Islet of Langerhans (tissue), 1 donor: ENCODE measurements around the gene GPR183.

Experiments used
- FAIRE-seq: peaks from one replicate; lab custom pipeline; 2011; peaks lifted over from hg19 to GRCh38; lab: Jason Lieb, UNC

The GPR183 gene

DNA sequence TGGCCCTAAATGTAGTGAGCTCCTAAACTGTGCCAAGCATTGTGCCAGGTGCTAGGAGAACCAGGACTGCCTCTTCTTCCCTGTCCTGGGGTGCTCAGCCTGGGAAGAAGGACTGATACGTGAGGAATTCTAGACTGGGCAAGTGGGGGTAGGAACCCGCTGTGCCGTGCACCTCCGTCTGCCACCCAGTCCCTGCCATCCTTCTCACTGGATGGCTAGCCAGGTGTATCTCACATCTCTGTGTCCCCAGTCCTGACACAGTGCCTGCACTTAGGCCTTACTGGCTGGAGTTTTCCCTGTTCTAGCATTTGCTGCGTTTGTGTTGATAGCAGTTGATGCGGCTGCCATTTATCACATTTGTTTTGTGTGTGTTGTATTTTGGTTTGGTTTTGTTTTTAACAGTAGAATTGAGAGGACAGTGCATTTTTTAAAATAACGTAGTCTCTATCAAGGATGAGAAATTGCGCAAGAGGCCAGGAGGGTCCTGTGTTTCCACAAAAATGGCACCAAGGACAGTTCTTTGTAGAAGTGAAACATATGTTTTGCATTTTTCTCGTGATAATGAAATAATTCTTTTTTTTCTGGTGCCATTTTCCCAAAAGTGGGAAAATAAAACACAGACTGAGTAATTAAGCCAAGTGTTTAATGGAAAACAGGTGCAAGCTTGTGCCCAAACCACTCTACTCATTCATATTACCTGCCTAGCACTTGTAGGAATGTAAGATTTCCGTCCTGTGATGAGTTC lies 4.7 kb upstream of the GPR183 start:
- FAIRE-seq = no peak

DNA sequence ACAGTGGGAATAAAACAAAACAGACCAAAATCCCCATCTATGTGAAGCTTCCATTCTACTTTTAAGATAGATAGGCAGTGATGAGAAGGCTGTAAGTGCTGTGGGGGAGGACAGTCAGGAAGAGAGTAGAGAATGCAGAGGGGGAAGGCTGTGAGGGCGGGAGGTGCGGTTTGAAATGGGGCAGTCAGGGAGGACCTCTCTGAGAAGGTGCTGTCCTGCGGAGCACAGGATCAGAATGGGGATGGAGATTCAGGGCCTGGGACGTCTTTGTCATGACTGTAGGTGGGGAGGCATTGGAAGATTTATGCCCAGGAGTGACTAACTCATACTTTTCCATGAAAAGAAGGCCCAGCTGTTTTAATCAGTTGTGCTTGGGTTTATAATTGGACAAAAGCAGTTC lies 3.9 kb upstream of the GPR183 start:
- no peak for FAIRE-seq

DNA sequence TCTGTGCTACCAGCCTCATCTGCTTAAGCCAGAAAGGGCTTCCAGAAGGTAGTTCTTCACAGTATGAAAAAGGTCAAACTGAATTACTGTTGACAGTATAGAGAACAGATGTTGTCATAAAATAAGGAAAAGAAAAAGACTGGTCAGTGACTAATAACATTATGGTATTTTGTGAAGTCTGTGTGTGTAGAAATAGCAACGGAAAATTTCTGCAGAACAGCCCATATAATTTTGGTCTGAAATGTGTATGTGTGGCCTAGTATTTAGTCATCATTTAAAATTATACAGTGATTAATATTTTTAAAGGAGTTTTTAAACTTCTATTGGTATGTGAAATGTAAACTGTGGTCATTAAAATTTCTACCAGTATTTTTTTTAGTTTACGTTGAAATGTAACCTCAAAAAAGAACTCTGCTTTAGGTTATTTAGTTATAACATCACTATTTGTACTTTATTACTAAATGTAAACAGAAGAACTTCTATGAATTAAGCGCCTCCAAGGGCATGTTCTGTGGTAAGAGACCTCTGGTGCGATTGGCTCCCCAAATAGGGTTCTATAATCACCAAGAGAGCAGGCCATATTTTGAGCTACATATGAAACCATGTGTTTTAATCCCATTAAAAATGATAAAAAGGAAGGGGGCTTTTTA lies 3.3 kb upstream of the GPR183 start:
- FAIRE-seq = no peak

DNA sequence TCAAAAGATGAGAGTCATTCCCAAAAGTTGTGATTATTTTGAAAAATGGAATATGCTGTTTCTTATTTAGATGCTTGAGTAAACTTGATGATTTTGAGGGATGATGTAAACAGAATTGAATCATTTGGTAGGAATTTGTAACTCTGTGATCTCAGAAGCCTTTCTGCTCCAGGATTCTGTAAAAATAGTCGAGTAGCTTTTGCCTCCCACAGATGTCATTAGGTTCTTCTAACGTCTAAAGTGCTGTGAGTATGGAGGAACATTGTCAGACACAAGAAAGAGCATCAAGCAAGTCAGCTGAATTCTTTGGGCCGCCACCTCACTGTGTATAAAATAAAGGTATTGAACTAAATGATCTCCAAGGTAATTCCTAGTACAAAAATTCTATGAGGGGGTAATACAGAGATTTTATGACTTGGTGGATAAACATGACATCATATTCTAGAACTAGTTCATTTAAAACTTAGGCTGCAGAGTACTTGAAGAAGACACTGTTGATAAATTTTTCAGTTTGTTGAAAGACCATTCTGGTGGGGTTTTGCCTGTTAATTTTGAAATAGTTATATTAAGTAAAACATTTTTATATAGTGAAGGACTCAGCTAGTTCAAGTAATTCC lies 1.4 kb upstream of the GPR183 start:
- no peak for FAIRE-seq

DNA sequence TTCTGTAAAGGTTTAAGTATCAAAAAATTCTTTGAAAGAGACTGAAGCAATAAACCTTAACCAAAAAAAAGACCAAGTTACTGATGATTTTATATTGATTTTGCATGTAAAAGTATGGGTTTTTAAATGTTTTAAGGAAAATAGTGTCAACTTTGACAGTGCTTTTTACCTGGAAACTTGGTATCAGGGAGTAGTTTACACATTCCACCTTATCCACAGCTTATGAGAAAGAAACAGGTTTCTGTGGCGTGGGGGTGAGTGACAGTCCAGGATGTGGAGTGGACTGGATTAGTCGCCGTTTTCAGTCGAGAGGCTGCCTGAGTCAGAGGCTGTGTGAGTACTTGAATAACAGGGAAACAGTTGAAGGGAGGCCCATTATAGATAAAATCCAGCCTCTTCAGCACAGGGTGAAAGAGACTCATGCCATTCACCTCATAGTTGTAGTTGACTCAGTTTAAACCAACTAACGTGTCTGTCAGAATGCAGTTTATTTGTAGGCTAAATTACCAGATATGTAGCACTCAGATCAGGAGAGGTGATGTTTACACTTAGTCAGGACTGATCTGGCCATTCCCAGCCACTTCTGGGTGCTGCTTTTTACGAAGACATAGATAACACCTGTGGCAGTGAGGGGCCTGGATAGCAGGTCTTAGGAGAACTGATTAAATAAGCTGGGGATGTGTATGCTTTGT lies 595 bp upstream of the GPR183 start:
- no peak for FAIRE-seq

DNA sequence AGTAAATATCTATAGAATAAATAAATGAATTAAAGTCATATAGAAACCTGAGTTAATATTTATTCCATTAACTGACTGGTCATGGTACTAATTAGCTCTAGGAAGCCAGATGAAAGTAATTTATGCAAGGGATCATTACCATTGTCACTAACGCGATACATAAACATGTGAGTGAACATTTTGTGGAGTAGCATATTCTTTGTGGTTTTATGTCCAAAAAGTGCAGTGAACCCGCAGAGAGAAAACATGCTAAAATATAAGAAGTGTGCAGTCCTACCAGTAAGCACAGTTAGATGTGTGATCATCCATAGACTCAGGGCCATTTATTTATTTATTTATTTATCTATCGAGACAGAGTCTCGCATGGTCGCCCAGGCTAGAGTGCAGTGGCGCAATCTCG lies 1.6 kb downstream of the GPR183 start:
- FAIRE-seq = no peak

DNA sequence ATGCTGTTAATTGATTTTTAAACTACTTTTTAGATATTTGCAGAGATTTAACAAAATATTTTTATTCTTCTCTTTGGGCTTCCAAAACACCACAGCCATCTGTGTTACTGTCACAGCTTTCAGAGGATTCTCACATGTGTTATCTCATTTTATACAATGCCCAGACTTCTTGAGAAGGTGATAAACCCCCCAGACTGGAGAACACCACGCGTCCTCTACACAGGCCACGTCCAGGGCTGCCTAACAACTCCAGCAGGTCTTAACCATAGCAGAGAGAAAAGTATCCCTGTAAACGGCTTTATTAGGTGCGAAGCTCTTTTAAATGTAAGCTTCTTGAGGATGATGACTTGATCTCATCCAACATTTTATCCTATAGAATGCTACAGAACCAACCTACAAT lies 2.0 kb downstream of the GPR183 start:
- no peak for FAIRE-seq

DNA sequence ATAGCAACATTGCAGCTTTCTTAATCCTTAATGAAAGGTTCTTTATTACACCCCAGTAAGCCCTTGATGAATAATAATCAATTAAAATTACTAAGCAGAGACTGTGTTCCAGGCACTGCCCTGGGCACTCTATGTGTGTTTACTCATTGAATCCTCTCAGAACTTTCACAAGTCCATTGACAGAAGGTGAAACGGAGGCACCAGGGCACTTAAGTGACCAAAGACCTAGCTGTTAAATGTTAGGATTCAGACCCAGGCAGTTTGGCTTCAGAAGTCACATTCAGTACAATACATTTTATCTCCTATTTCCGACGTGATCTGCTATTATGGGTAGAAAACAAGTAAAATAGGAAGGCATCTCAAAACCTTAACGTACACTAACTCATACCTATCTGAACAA lies 2.7 kb downstream of the GPR183 start:
- FAIRE-seq = no peak

DNA sequence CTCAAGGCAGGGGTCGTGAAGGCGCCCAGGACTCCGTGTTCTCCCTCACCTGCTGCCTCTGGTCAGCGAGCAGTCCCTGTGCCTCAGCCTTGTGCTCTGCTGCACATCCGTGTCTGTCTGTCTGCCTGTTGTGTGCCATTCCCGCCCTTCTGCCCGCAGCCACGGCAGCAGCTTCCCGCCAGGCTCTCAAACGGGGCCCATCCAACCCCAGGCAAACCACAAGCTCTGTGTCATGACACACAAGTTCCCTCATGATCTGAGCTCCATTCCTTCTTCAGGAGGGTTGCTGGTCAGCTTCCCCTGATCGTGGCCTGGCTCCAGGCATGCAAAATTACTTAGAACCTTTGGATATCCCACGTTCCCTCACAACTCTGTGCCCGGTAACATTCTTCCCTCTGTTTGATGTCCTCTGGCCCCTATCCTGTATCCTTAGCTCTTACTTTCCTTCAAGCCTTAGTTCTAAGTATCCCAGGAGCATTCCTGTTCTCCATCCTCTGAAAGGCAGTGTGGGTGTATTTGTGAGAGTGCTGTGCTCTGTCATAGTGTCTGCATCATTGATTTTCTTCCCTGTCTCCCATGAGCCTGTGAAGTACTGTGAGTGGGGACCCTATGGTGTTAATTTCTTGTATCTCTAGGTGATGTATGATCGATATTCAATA lies 3.2 kb downstream of the GPR183 start:
- FAIRE-seq = no peak

DNA sequence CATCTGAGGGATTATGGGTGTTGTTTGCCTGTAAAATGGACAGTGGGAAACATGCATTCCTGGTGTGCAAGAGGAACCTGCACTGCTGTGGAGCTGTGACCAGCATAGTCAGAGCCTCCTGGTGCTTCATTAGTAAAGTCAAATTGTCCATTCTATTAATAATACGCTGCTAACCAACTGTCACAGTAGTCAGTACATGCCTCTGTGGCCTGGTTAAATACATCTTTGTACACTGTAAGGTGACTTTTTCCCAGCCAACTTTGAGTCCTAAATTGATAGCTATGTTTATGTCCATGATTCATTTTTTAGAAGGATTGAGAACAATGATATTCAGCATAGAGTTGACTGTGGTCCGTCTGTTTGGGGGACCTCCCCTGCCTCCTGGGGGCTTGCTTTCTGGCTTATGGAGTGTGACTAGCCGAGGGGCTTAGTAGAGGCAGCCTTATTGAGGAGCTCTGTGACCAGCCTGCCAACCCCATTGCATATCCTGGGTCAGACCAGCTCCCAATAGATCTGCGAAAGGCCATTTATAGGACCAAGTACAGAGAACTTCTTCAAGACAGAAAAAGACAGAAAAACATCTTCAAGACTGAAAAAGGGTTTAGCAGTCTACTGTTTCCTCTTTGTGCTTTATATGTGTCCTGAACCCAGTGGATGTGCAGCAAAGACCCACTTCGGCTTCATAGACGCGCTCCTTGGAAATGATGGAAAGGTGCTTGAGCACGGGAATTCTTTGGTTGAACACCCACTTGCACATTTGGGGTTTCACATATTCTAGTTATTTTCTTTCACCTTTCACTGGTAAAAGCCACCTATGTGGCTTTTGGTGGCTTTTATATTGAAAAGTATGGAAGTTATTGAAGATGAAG lies 4.3 kb downstream of the GPR183 start:
- FAIRE-seq = no peak

DNA sequence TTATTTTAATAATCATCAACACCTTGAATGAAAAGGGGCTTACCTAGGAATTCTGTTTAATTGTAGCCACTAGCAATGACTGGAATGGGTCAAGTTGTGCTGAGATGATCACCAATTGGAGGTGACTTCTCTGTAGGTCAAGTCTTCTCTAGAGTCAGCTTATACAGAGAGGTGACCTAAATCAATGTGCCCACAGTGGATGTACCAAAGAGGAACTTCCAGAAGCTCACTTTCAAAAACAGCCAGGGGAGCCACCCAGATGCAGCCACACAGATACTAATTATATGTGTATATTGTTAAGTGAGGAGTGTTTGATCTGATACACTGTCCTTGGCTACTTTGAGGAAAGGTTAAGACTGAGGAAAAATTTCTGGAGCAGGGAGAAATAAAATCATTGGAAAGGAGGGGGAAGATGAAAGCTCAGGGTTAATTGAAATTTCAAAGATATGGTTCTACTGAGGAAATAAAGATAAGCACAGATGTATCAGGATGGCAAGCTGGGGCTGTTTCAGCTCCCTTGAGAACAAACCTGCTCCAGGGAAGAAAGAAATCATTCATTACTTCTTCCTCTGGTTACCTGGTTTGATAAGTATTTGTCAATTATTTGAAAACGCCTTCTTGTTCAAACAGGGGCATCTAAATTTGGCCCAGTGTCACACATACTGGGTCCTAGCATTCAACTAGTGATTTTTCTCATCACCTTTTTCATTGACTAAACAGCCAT lies 5.1 kb downstream of the GPR183 start:
- no peak for FAIRE-seq

DNA sequence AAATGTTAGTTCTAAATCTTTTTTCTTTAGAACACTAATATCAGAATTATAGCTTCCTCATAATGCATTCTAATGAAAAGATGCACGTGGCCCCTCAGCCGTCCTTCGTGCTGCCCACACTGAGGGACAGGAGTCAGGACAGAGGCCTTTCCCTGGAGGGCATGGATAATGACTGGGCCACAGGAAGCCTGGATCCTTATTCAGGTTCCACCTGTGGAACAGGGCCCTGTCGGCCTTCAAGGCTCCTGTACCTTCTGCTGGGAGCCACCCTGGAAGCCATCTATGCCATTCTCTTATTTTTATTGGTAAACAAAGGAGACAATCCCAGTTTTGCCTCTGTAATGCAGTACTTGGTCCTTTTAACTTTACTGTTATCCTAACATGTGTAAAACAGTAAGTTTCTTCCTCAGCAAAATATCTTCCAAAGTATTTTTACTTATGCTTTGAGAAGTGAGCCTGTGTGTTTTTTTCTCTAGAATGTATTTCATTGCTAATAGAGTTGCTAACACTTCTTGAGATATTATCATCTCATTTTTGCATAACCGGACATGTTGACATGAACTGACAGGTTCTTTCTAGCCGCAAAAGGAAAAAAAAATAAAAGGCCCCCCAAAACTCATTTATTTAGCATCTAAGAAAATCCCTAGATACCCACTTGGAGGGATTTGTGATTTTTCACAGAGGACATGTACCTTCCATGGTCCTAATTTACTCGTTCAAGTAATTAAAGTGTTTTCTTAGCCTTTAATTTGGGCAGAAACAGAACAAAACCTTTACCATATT lies 6.0 kb downstream of the GPR183 start:
- FAIRE-seq = no peak

DNA sequence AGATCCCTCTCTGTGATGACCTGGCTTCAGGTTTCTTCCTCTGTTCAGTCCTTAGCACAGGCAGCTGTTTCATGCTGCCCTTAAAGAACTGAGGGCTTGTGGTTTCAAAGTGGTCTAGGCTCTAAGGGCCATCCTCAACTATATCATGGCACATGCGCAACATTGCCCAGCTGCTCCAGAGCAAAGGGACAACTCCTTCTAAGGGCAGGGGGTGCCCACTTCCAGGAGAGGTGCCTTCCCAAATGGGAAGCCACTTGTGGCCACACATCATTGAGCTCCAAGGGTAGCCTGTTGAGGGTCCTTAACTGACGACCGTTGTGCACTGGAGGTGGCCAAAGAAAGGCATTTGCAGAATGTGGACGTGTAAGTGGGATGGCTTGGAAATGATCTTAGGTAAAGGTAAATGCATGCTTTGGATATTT lies 7.3 kb downstream of the GPR183 start:
- FAIRE-seq = no peak

DNA sequence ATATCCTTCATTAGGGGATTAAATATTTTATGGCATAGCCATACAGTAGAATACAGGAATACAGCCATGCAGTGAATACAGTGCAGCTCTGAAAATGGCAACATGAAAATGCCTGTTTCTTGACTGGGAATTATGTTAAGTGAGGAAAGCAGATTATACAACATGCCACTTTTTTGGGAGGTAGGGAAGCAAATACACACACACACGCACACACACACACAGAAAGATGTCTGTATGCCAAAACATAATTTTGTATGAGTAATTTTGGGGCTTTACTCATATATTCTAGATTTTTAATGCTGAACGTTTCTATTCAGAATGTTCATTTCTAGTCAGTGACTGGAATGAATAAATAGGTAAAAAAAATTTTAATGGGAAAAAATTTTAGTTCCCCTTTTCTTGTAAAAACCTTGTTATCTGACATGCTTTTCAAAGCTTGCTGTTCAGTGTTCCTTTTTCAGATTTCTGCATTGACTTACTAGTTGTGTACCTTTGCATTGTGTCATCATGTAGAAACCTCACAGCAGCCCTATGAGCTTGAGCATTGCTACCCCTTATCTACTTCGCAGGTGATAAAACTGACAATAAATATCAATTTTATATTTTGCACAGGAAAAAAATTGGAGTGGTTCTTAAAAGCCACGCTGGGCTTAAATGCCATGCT lies 7.8 kb downstream of the GPR183 start:
- no peak for FAIRE-seq

DNA sequence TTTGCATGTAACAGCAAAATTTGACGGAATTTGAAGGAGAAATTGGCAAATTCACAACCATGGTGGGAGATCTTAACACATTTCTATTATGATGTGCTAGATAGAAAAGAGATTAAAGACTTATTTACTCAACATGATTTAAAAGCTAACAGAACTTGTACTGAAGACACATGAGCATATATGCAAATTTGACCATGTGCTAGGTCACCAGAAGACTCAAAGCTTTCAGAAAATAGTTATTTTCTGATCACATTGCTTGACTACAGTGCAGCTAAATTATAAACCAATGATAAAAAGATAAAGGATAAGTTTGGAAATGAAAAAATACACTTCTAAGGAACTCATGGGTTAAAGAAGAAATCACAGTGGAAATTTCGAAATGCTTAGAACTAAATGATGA lies 9.1 kb downstream of the GPR183 start:
- no peak for FAIRE-seq

DNA sequence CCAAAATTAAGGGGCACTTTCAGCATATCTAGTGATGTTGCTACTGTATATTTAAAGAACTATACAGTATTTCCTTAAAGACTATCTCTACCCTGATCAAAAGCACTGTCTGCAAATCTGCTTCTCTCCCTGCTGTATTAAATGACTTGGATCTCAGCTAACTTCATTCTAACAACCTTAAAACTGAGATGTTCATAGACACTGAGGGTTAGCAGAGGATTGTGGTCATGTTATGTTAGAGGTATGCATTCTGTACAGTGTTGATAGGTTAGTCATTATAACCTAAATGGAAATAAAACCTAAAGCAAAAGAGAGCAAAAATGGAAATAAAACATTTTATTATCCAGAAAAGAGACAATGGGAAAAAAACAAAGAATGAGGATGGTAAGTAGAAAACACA lies 9.9 kb downstream of the GPR183 start:
- FAIRE-seq = no peak

DNA sequence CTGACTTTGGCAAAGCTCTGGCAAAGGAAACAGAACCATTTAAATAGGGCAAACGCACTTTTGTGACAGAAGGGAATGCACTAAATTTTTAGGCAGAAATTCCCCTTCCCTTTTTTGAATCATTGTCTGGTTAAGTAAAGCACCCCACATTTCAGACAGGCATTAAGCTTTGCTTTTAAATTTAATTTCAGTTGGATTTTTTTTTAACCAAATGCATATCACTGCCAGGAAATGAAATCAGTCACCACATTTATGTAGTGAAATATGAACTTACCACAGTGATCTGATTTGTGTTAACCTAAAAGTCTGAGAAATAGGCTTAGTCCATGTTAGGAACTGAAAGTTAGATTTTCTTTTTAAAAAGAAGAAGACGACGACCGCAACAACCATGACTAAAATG lies 10.8 kb downstream of the GPR183 start:
- FAIRE-seq = no peak

DNA sequence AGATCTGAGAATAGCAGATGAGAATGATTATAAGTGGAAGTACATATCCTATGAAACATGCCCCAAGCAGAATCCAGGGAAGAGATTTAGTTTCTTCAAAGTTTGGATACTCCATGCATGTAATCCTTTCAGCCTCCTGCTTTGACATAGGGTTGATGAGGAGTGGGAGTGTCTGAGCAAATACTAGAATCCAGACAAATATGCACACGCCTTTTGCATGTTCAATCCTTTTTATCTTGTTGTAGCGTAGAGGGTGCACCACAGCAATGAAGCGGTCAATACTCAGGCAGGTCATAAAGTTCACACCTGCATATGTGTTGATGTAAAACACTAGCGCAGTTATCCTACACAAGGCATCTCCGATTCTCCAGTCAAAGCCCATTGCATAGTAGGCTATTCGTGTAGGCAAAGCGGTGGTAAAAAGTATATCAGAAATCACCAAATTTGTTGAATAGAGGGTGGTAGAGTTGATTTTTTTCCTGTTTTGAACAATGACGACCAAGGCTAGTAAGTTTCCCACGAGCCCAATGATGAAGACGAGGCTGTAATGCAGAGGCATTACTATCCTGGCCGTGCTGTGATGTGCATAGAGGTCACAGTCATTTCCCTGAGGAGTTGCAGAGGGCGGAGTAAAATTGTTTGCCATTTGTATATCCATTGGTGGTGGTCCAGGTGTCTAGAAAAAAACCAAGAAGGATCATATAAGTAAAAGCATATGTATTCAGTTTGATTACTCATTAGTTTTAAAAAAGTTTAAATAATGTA lies 11.5 kb downstream of the GPR183 start:
- FAIRE-seq = no peak

DNA sequence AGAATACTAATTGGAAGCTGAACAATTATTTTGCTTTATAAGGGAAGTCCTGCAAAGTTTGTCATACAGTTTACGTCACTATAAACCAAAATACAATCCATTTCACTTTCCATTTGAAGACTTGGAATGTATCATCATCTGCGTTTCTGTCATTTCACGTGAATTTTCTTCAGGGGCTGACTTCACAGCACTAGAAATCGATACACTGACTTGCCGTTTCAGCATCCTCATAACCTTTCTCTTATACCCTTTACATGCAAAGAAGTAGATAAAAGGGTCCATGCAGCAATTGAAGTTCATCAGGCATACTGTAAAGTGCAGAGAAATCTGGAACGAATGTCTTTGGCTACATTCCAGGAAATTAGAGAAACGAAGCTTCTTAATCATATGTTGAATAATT lies 12.2 kb downstream of the GPR183 start:
- no peak for FAIRE-seq
